Thymus (tissue), 11 donors: ENCODE measurements around the gene DUSP15. TPM values are rescaled to one million over a fixed set of nuclear protein-coding genes. Genes with fewer than 3 reads are reported as not detected.
"Not testable (repeated sequence)": the region's sequence is repeated elsewhere in the genome, so short reads cannot be mapped to it uniquely, and the experiment has no call there.

ENCODE experiments used
- DNase-seq, 9 donors: peaks; one replicate each; pipeline ENCODE4 v3.0.0-alpha.2; 2013; ENCODE audit warnings: low spot score in 9 of 9, low read depth in 6 of 9, missing footprints in 1 of 9
- H3K27ac ChIP-seq, 2 donors: one replicate each; pipeline ENCODE4 v1.5.1; 2013; ENCODE audit warnings: control low read depth in 1 of 2, low read depth in 1 of 2, low read length in 1 of 2, mild to moderate bottlenecking in 1 of 2, moderate library complexity in 1 of 2
- H3K27me3 ChIP-seq, 2 donors: one replicate each; pipeline ENCODE4 v1.5.1; 2013; ENCODE audit warnings: low read length in 1 of 2; ENCODE audit not compliant: control insufficient read depth in 2 of 2, insufficient read depth in 1 of 2
- H3K36me3 ChIP-seq, 2 donors: one replicate each; pipeline ENCODE4 v1.5.1; 2013; ENCODE audit warnings: low read length in 1 of 2, mild to moderate bottlenecking in 1 of 2, moderate library complexity in 1 of 2; ENCODE audit not compliant: control insufficient read depth in 2 of 2, insufficient read depth in 2 of 2
- H3K4me1 ChIP-seq, 2 donors: one replicate each; pipeline ENCODE4 v1.5.1; 2013; ENCODE audit warnings: low read length in 2 of 2; ENCODE audit not compliant: control insufficient read depth in 2 of 2, insufficient read depth in 2 of 2
- H3K4me3 ChIP-seq, 2 donors: one replicate each; pipeline ENCODE4 v1.5.1; 2013; ENCODE audit warnings: low read length in 2 of 2, control low read depth in 1 of 2, mild to moderate bottlenecking in 1 of 2
- H3K9me3 ChIP-seq, 2 donors: one replicate each; pipeline ENCODE4 v1.5.1; 2013; ENCODE audit warnings: low read length in 1 of 2, mild to moderate bottlenecking in 1 of 2; ENCODE audit not compliant: control insufficient read depth in 2 of 2, insufficient read depth in 1 of 2
- WGBS: extraction: QIAGEN DNeasy Blood & Tissue Kit; methylation state at CpG from one replicate; pipeline ENCODE4 v1.1.7; 2013; 5-methylcytosine and 5-hydroxymethylcytosine counted together
- polyA plus RNA-seq: library from polyadenylated mRNA; stranded (reverse); fragments of 200-250 nt; gene quantifications from one replicate; pipeline ENCODE4 v1.2.3, GENCODE V29; 2013
- total RNA-seq: library from RNA; stranded (reverse); fragments of 120-200 nt; gene quantifications from one replicate; pipeline ENCODE4 v1.2.4, GENCODE V29; 2013
- donor health status: healthy.

The DUSP15 gene
- total and polyA plus RNA-seq, 2 donors: 0.76 to 1.6 TPM

DNA sequence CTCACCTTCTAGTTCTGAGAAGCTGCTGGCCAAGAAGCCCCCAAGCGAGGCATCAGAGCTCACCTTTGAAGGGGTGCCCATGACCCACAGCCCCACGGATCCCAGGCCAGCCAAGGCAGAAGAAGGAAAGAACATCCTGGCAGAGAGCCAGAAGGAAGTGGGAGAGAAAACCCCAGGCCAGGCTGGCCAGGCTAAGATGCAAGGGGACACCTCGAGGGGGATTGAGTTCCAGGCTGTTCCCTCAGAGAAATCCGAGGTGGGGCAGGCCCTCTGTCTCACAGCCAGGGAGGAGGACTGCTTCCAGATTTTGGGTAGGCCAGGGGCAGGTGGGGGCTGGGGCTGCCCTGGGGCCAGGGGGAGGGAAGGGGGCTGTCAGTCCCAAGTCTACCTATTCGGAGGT lies 48.9 kb downstream of the DUSP15 start:
- DNase-seq: no peak
- H3K27me3 ChIP-seq: peaks cover 0 to 2% of the 10 kb centered on the region in 2 donors
- H3K27ac ChIP-seq: no peak overlapping the region
- 74% methylated on average over 5 of the region's 5 CpGs for WGBS
- peaks cover 0 to 6% of the 10 kb centered on the region in 2 donors for H3K4me1 ChIP-seq
- no peaks in the 10 kb centered on the region for H3K9me3 ChIP-seq
- no peaks in the 10 kb centered on the region for H3K36me3 ChIP-seq
- H3K4me3 ChIP-seq: no peak overlapping the region

DNA sequence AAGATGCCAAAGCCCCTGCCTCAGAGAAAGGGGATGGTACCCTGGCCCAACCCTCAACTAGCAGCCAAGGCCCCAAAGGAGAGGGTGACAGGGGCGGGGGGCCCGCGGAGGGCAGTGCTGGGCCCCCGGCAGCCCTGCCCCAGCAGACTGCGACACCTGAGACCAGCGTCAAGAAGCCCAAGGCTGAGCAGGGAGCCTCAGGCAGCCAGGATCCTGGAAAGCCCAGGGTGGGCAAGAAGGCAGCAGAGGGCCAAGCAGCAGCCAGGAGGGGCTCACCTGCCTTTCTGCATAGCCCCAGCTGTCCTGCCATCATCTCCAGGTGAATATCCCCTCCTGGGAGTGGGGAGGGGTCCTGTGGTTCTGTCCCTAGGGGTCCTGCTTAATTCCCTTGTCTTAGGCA lies 50.1 kb downstream of the DUSP15 start:
- 93% methylated on average over 6 of the region's 6 CpGs for WGBS

GRCh38 chr20:31819083-31819784 lies 51.1 kb downstream of the DUSP15 start, which contains the start of gene MYLK2:
Gene MYLK2, plus strand, starts transcription at chr20:31819356. Its CDS starts 225 bp downstream, at chr20:31819581.
- Histone ChIP-seq H3K27ac (no peak within 1 kb of the TSS), H3K36me3 (no peaks in the 10 kb centered on the region), H3K4me3 (no peak within 1 kb of the TSS), H3K4me1 (peaks cover 0 to 6% of the 10 kb centered on the region in 2 donors), H3K9me3 (no peaks in the 10 kb centered on the region), H3K27me3 (peaks cover 0 to 2% of the 10 kb centered on the region in 2 donors)
- DNase-seq: no peak
- 93% methylated on average over 16 of the region's 16 CpGs for WGBS

More for the DNA sequence above, 50.1 kb downstream of the DUSP15 start:
- no peak overlapping the region for H3K27ac ChIP-seq
- DNase-seq: no peak
- no peaks in the 10 kb centered on the region for H3K9me3 ChIP-seq
- H3K4me1 ChIP-seq: peaks cover 0 to 6% of the 10 kb centered on the region in 2 donors
- H3K27me3 ChIP-seq: peaks cover 0 to 2% of the 10 kb centered on the region in 2 donors
- H3K36me3 ChIP-seq: no peaks in the 10 kb centered on the region
- H3K4me3 ChIP-seq: no peak overlapping the region

DNA sequence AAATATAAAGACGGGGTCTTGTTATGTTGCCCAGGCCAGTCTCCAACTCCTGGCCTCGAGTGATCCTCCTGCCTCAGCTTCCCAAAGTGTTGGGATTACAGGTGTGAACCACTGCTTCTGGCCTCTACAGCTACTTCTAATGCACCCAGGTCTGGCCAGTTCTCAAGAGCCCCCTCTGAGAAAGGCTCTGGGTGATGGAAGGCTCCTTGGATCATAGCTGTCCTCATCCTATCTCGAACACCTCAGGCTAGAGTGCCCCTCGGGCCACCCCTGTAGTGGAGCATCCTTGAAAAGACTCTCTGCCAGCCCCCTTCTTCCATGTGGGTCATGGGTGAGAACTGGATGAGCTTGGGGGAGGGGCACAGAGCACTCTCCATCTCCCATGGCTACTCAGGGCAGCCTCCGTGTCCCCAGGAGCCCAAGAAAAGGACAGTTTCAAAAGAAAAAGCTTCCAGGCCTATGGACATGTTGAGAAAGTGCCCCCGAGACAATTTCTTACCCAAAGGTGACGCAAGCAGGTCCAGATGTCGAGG lies 51.9 kb downstream of the DUSP15 start:
- 94% methylated on average over 8 of the region's 8 CpGs for WGBS
- no peak for DNase-seq
- Histone ChIP-seq H3K9me3 (no peaks in the 10 kb centered on the region), H3K4me3 (no peak overlapping the region), H3K36me3 (no peaks in the 10 kb centered on the region), H3K4me1 (peaks cover 0 to 6% of the 10 kb centered on the region in 2 donors), H3K27ac (no peak overlapping the region), H3K27me3 (peaks cover 0 to 2% of the 10 kb centered on the region in 2 donors)

- no peak for DNase-seq
- Histone ChIP-seq H3K27ac (no peak overlapping the region), H3K36me3 (no peaks in the 10 kb centered on the region), H3K4me3 (no peak overlapping the region), H3K4me1 (peaks cover 0 to under 1% of the 10 kb centered on the region in 2 donors), H3K9me3 (no peaks in the 10 kb centered on the region), H3K27me3 (peaks cover 0 to 2% of the 10 kb centered on the region in 2 donors)
- WGBS: 97% methylated on average over 5 of the region's 5 CpGs
Measured at GRCh38 chr20:31817461-31817860, 52.9 kb downstream of the DUSP15 start.

GRCh38 chr20:31816221-31816620 lies 54.1 kb downstream of the DUSP15 start:
- Histone ChIP-seq H3K27me3 (peaks cover 0 to under 1% of the 10 kb centered on the region in 2 donors), H3K4me1 (no peaks in the 10 kb centered on the region), H3K4me3 (no peak overlapping the region), H3K9me3 (no peaks in the 10 kb centered on the region), H3K36me3 (peaks cover 0 to 1% of the 10 kb centered on the region in 2 donors), H3K27ac (no peak overlapping the region)
- WGBS: 98% methylated on average over 5 of the region's 5 CpGs
- DNase-seq: no peak

DNA sequence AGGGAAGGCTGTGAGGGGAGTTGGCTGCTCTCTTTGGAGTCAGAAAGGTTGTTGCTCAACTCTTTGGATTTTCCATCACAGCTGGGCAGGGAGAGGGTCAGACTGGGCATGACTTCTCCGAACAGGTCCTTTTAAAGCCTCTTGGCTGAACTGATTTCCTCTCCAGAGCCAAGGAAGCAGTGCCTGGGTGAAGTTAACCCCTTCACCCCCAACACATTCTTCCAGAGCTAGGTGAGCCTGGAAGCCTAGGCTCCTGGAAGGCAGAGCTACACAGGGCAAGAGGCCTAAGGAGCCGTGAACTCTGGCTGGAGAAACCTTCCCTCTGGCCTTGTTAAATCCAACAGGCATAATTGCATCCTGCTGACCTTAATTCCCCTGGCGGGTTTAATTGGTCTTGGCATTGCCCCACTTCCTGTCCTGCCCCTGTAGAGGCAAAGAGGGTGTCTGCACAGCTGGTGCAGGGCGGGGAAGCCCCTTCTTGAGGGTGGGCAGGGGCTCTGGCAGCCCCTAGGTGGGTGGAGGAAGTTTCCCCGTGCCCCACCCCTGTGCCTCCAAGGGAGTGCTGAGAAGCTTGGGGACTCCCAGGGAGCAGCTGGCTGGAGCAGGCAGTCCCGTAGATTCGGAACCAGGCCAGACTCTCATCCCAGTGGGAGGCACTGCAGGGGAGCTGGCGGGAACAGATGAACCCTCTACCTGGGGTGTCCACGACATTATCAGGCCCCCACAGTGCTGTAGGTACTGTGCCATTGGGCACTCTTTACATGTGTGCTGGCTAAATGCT lies 54.7 kb downstream of the DUSP15 start:
- Histone ChIP-seq H3K4me1 (no peaks in the 10 kb centered on the region), H3K9me3 (no peaks in the 10 kb centered on the region), H3K27ac (no peak overlapping the region), H3K36me3 (peaks cover 0 to 3% of the 10 kb centered on the region in 2 donors), H3K4me3 (no peak overlapping the region), H3K27me3 (no peaks in the 10 kb centered on the region)
- no peak for DNase-seq
- 95% methylated on average over 9 of the region's 9 CpGs for WGBS

- not testable (repeated sequence) for DNase-seq
Measured at GRCh38 chr20:31814142-31814541, 56.2 kb downstream of the DUSP15 start.

DNA sequence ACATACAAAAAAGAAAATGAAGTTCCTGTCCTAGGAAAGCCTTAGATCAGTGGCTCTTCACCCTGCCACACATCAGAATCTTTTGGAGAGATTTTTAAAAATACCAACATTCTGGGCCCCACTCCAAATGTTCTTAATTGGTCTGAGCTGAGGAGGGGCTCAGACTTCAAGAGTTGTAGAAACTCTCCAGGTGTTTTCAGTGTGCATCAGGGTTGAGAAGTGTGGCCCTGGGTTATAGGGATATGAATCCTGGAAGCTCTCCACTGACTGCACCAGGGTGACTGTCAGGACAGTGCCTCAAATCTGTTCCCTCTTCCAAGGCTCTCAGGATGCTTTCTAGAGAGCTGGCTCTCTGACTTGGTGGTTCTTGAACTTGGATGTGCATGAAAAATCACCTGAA lies 56.7 kb downstream of the DUSP15 start:
- Histone ChIP-seq H3K27ac (no peak overlapping the region), H3K9me3 (no peaks in the 10 kb centered on the region), H3K4me3 (no peak overlapping the region), H3K4me1 (no peaks in the 10 kb centered on the region), H3K36me3 (peaks cover 0 to 3% of the 10 kb centered on the region in 2 donors), H3K27me3 (no peaks in the 10 kb centered on the region)
- no peak for DNase-seq

More at GRCh38 chr20:31814142-31814541, 56.2 kb downstream of the DUSP15 start:
- 97% methylated on average over 7 of the region's 7 CpGs for WGBS
- H3K4me1 ChIP-seq, H3K36me3 ChIP-seq, H3K9me3 ChIP-seq, H3K27me3 ChIP-seq, H3K4me3 ChIP-seq, H3K27ac ChIP-seq: not testable (repeated sequence)
